Measurements from ENCODE around the gene PRRT1. TPM values are rescaled to one million over a fixed set of nuclear protein-coding genes. Genes with fewer than 3 reads are reported as not detected.

Gene PRRT1
- polyA plus RNA-seq (2013, experiment 1 of 4): 6.9 TPM
- 5.5 TPM for polyA plus RNA-seq (2013, experiment 2 of 4)
- 7.1 TPM for polyA plus RNA-seq (2013, experiment 3 of 4)
- 6.5 TPM for polyA plus RNA-seq (2013, experiment 4 of 4)

GRCh38 chr6:32151863-32152768 is at the start of gene PRRT1:
PRRT1 (minus strand) TSS chr6:32151939; CDS start chr6:32151827, 112 bp downstream.
- peaks cover 4% of the 10 kb centered on the region for H3K36me3 ChIP-seq (ENCODE audit: control insufficient read depth, insufficient read depth, low read length)
- H3K4me1 ChIP-seq (ENCODE audit: control insufficient read depth, insufficient read depth, low read length): peaks cover 11% of the 10 kb centered on the region
- peaks cover 26% of the 10 kb centered on the region for H3K27me3 ChIP-seq (ENCODE audit: control insufficient read depth, insufficient read depth, low read length, poor library complexity, severe bottlenecking)
- H3K9me3 ChIP-seq (ENCODE audit: control insufficient read depth, low read length): no peaks in the 10 kb centered on the region
- no peak within 1 kb of the TSS for H3K27ac ChIP-seq (ENCODE audit: insufficient read depth, low read depth, low read length, poor library complexity, severe bottlenecking)
- WGBS, 2 experiments: 8 to 15% methylated on average over 9 to 11 of the region's 24 CpGs
- peak within 1 kb of the TSS; percentile 98 for H3K4me3 ChIP-seq (ENCODE audit: insufficient read depth, low read depth, low read length)

- peaks cover 13% of the 10 kb centered on the region for H3K4me1 ChIP-seq (ENCODE audit: control insufficient read depth, insufficient read depth, low read length)
- H3K9me3 ChIP-seq (ENCODE audit: control insufficient read depth, low read length): no peaks in the 10 kb centered on the region
- no peak overlapping the region for H3K4me3 ChIP-seq (ENCODE audit: insufficient read depth, low read depth, low read length)
- WGBS, 2 experiments: 91 to 95% methylated on average over 13 of the region's 13 CpGs
- H3K27me3 ChIP-seq (ENCODE audit: control insufficient read depth, insufficient read depth, low read length, poor library complexity, severe bottlenecking): no peaks in the 10 kb centered on the region
- no peaks in the 10 kb centered on the region for H3K36me3 ChIP-seq (ENCODE audit: control insufficient read depth, insufficient read depth, low read length)
- no peak overlapping the region for H3K27ac ChIP-seq (ENCODE audit: insufficient read depth, low read depth, low read length, poor library complexity, severe bottlenecking)
These were observed 49.2 kb upstream of the PRRT1 start for GRCh38 chr6:32200711-32201475.

DNA sequence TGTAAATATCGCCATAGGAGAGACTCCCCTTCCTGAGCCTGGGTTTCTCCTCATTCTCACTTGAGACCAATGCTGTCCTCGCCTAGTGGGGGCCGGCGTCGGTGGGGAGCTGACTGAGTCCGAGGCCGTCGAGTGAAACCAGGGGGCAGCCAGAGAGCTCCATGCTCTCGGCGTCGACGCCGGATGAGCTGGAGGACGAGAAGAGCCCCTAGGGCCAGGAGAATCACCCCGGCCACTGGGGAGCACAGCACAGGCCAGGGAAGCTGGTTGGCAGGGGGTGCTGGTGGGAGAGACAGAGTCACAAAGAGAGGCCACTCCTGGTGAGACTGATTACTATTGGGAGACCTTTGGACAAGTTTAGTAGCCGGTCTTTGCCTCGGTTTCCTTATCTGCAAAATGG is 47.1 kb upstream of the PRRT1 start:
- Histone ChIP-seq H3K4me3 (ENCODE audit: insufficient read depth, low read depth, low read length) (no peak overlapping the region), H3K9me3 (ENCODE audit: control insufficient read depth, low read length) (no peaks in the 10 kb centered on the region), H3K27me3 (ENCODE audit: control insufficient read depth, insufficient read depth, low read length, poor library complexity, severe bottlenecking) (no peaks in the 10 kb centered on the region), H3K36me3 (ENCODE audit: control insufficient read depth, insufficient read depth, low read length) (no peaks in the 10 kb centered on the region), H3K4me1 (ENCODE audit: control insufficient read depth, insufficient read depth, low read length) (peaks cover 15% of the 10 kb centered on the region), H3K27ac (ENCODE audit: insufficient read depth, low read depth, low read length, poor library complexity, severe bottlenecking) (no peak overlapping the region)
- WGBS, 2 experiments: 91 to 92% methylated on average over 17 of the region's 17 CpGs

- Histone ChIP-seq H3K9me3 (ENCODE audit: control insufficient read depth, low read length) (no peaks in the 10 kb centered on the region), H3K27me3 (ENCODE audit: control insufficient read depth, insufficient read depth, low read length, poor library complexity, severe bottlenecking) (no peaks in the 10 kb centered on the region), H3K27ac (ENCODE audit: insufficient read depth, low read depth, low read length, poor library complexity, severe bottlenecking) (no peak overlapping the region), H3K36me3 (ENCODE audit: control insufficient read depth, insufficient read depth, low read length) (no peaks in the 10 kb centered on the region), H3K4me3 (ENCODE audit: insufficient read depth, low read depth, low read length) (no peak overlapping the region), H3K4me1 (ENCODE audit: control insufficient read depth, insufficient read depth, low read length) (peaks cover 10% of the 10 kb centered on the region)
- WGBS, 2 experiments: 80 to 86% methylated on average over 3 of the region's 3 CpGs
These were observed 46.6 kb upstream of the PRRT1 start for GRCh38 chr6:32198345-32198696.

- WGBS, 2 experiments: 79 to 83% methylated on average over 28 of the region's 28 CpGs
- Histone ChIP-seq H3K9me3 (ENCODE audit: control insufficient read depth, low read length) (no peaks in the 10 kb centered on the region), H3K4me1 (ENCODE audit: control insufficient read depth, insufficient read depth, low read length) (peaks cover 20% of the 10 kb centered on the region), H3K36me3 (ENCODE audit: control insufficient read depth, insufficient read depth, low read length) (no peaks in the 10 kb centered on the region), H3K27me3 (ENCODE audit: control insufficient read depth, insufficient read depth, low read length, poor library complexity, severe bottlenecking) (no peaks in the 10 kb centered on the region), H3K27ac (ENCODE audit: insufficient read depth, low read depth, low read length, poor library complexity, severe bottlenecking) (peak overlapping the region; percentile 100), H3K4me3 (ENCODE audit: insufficient read depth, low read depth, low read length) (peak overlapping the region; percentile 86)
These were observed 45.2 kb upstream of the PRRT1 start for GRCh38 chr6:32196682-32197616.

DNA sequence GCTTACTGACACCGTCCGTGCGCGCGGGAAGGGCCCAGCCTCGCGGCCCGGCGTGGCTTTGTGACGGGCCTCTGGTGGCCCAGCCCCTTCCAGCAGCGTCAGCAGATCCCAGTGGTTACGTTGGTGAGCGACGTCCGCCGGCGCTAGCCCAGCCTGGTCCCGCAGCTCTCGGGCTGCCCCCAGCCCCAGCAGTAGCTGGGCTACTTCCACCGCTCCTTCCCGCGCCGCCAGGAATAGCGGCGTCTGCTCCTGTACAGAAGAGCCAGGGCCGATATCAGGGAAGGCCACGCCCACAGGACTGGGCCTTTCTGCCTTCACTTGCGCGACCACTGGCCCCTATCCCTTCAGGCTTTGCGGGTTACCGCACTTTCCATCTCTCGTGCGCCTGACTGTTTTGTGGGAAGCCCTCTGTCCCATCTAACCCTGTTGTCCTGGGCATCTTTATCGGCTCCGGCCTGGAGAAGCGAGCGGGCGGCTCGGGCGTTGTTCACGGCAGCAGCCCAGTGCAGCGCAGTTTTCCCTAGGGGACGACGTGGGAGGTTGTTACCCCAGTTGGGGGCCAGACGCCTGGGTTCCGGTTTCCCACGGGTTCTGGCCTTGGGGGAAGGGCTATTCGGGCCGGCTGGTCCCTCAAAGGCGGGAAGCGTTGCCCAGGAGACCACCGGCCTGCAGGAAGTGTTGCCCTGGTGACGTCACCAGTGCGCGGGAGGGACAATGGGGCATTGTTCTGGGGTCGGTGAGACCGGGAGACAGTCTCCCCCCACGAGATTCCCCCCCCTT is 44.4 kb upstream of the PRRT1 start:
- 0% methylated on average over 57 to 58 of the region's 58 CpGs for WGBS, 2 experiments
- peak overlapping the region; percentile 100 for H3K27ac ChIP-seq (ENCODE audit: insufficient read depth, low read depth, low read length, poor library complexity, severe bottlenecking)
- H3K27me3 ChIP-seq (ENCODE audit: control insufficient read depth, insufficient read depth, low read length, poor library complexity, severe bottlenecking): no peaks in the 10 kb centered on the region
- no peaks in the 10 kb centered on the region for H3K9me3 ChIP-seq (ENCODE audit: control insufficient read depth, low read length)
- H3K4me1 ChIP-seq (ENCODE audit: control insufficient read depth, insufficient read depth, low read length): peaks cover 25% of the 10 kb centered on the region
- no peaks in the 10 kb centered on the region for H3K36me3 ChIP-seq (ENCODE audit: control insufficient read depth, insufficient read depth, low read length)
- peak overlapping the region; percentile 86 for H3K4me3 ChIP-seq (ENCODE audit: insufficient read depth, low read depth, low read length)

- H3K27me3 ChIP-seq (ENCODE audit: control insufficient read depth, insufficient read depth, low read length, poor library complexity, severe bottlenecking): no peaks in the 10 kb centered on the region
- H3K27ac ChIP-seq (ENCODE audit: insufficient read depth, low read depth, low read length, poor library complexity, severe bottlenecking): peak overlapping the region; percentile 100
- peak overlapping the region; percentile 86 for H3K4me3 ChIP-seq (ENCODE audit: insufficient read depth, low read depth, low read length)
- H3K36me3 ChIP-seq (ENCODE audit: control insufficient read depth, insufficient read depth, low read length): no peaks in the 10 kb centered on the region
- H3K4me1 ChIP-seq (ENCODE audit: control insufficient read depth, insufficient read depth, low read length): peaks cover 28% of the 10 kb centered on the region
- no peaks in the 10 kb centered on the region for H3K9me3 ChIP-seq (ENCODE audit: control insufficient read depth, low read length)
- WGBS, 2 experiments: 0% methylated on average over 25 of the region's 25 CpGs
These were observed 43.8 kb upstream of the PRRT1 start for GRCh38 chr6:32195652-32195901.

DNA sequence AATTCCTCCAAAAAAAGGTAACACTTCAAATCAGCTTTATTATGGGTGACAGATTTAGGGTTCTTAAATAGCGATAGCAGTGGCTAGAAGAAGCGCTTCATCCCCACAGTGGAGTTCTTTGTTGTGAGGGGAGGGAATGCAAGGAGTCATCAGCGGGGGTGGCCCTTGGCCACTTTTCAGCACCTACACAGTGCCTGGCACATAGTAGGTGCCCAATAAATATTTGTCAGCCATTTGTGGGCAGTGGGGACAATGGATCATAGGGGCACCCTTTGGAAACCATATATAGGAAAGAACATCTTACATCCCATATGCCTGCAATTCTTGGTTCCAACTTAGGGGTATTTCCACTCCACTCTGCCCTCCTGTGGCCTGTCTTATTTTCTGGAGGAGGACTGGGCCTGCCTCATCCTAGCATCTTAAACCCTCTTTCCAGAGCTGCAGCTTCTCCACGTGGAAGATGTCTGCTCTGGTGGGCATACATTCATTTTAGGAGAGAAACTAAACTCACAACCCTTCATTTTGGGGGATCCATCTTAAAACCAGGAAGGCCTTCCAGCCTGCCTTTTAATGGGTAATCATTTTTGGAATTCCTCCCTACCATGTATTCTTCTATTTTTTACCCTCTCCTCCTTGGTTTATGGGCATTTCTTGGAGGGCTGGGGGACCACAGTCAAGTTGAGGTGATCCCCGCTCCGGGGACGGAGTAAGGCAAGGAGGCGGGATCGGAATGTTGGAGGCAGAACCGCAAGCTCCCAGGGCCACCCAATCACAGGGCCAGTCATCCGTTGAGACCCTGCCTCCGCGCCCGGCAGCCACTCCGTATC is 43.3 kb upstream of the PRRT1 start:
- H3K9me3 ChIP-seq (ENCODE audit: control insufficient read depth, low read length): no peaks in the 10 kb centered on the region
- WGBS, 2 experiments: 19% methylated on average over 15 of the region's 15 CpGs
- H3K36me3 ChIP-seq (ENCODE audit: control insufficient read depth, insufficient read depth, low read length): no peaks in the 10 kb centered on the region
- H3K4me1 ChIP-seq (ENCODE audit: control insufficient read depth, insufficient read depth, low read length): peaks cover 32% of the 10 kb centered on the region
- H3K27me3 ChIP-seq (ENCODE audit: control insufficient read depth, insufficient read depth, low read length, poor library complexity, severe bottlenecking): no peaks in the 10 kb centered on the region
- peak overlapping the region; percentile 41 for H3K4me3 ChIP-seq (ENCODE audit: insufficient read depth, low read depth, low read length)
- H3K27ac ChIP-seq (ENCODE audit: insufficient read depth, low read depth, low read length, poor library complexity, severe bottlenecking): peak overlapping the region; percentile 90

DNA sequence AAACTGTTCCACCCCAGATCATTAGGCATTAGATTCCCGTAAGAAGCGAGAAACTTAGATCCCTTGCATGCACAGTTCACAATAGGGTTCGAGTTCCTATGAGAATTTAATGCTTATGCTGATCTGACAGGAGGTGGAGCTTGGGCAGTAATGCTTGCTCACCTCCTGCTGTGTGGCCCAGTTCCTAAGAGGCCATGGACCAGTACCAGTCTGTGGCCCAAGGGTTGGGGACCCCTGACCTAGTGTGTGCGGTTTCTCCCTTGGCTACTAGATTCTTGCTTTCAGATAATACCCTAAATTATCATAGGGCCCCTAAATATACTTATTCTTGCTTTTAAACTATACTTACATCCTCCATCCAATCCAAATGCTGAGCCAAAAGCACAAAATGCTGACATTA is 42.6 kb upstream of the PRRT1 start:
- Histone ChIP-seq H3K27ac (ENCODE audit: insufficient read depth, low read depth, low read length, poor library complexity, severe bottlenecking) (no peak overlapping the region), H3K9me3 (ENCODE audit: control insufficient read depth, low read length) (no peaks in the 10 kb centered on the region), H3K4me1 (ENCODE audit: control insufficient read depth, insufficient read depth, low read length) (peaks cover 32% of the 10 kb centered on the region), H3K4me3 (ENCODE audit: insufficient read depth, low read depth, low read length) (no peak overlapping the region), H3K27me3 (ENCODE audit: control insufficient read depth, insufficient read depth, low read length, poor library complexity, severe bottlenecking) (no peaks in the 10 kb centered on the region), H3K36me3 (ENCODE audit: control insufficient read depth, insufficient read depth, low read length) (no peaks in the 10 kb centered on the region)
- WGBS, 2 experiments: 93 to 96% methylated on average over 4 of the region's 4 CpGs
